K562 (cell line): ENCODE results near the gene FLAD1. TPM values are rescaled to one million over a fixed set of nuclear protein-coding genes. Genes with fewer than 3 reads are reported as not detected.
A peak's percentile ranks its signal among the peaks of the same experiment; 100 is the strongest.

ENCODE experiments used
- DIDO1 ChIP-seq: fragments of 450-650 bp; IDR thresholded peaks from 2 replicates; pipeline ENCODE4 v1.6.1; 2016; ENCODE audit warnings: low read depth, missing biosample characterization, missing genetic modification characterization
- DMBX1 ChIP-seq: fragments of 250-450 bp; sonication (Bioruptor Pico); IDR thresholded peaks from 2 replicates; pipeline ENCODE4 v1.8.0; 2022; ENCODE audit warnings: inconsistent platforms, mild to moderate bottlenecking, moderate library complexity, borderline replicate concordance
- NR2C1 ChIP-seq, 2 experiments: fragments of 450-650 bp; IDR thresholded peaks; 2 replicates each; pipeline ENCODE4 v1.6.1; 2017; ENCODE audit warnings: mild to moderate bottlenecking in 2 of 2, antibody characterized with exemption in 1 of 2, inconsistent platforms in 1 of 2, missing compliant biosample characterization in 1 of 2, missing genetic modification characterization in 1 of 2
- SLC30A9 ChIP-seq: fragments of 250-450 bp; sonication (Bioruptor Pico); IDR thresholded peaks from 2 replicates; pipeline ENCODE4 v1.8.0; 2022; ENCODE audit warnings: mild to moderate bottlenecking, moderate library complexity
- ZNF140 ChIP-seq: fragments of 250-450 bp; sonication (Bioruptor Pico); IDR thresholded peaks from 2 replicates; pipeline ENCODE4 v1.8.0; 2021; ENCODE audit warnings: moderate library complexity, mild to moderate bottlenecking, inconsistent platforms
- ZNF24 ChIP-seq: fragments of 450-650 bp; IDR thresholded peaks from 2 replicates; pipeline ENCODE4 v1.6.1; 2016
- polyA plus RNA-seq, 8 experiments: library from polyadenylated mRNA; depleted of rRNA in 4 of 8; stranded (reverse) in 5 of 8; unstranded in 3 of 8; fragments of >200 nt; fragmentation: Nextera tagmentation in 2 of 8; fragmentation: Illumina TruSeq in 1 of 8; extraction: Ambion mirVana in 2 of 8; extraction: Trizol in 1 of 8; gene quantifications; 2 replicates each; pipeline versions ENCODE4 v1.2.1 to v1.2.3, GENCODE V29; 2011 to 2014; ENCODE audit warnings: inconsistent platforms in 1 of 8, missing spikeins in 1 of 8
- total RNA-seq, 7 experiments: library from RNA; depleted of rRNA in 6 of 7; stranded (reverse); fragments of >200 nt in 6 of 7; fragmentation: Illumina TruSeq in 2 of 7; extraction: Trizol in 2 of 7; gene quantifications; 2 replicates each; pipeline versions ENCODE4 v1.2.1 to v1.2.3, GENCODE V29; 2011 to 2021; ENCODE audit warnings: low replicate concordance in 1 of 7
- TF ChIP-seq, protein P1 (sequence below): fragments of 200-600 bp; sonication (generic); IDR thresholded peaks from one replicate; pipeline ENCODE4 v1.6.1; 2012; ENCODE audit warnings: mild to moderate bottlenecking, low read depth, low read length, inconsistent platforms
- TF ChIP-seq, protein P2 (sequence below): fragments of 450-650 bp; IDR thresholded peaks from 2 replicates; pipeline ENCODE4 v1.6.1; 2017; ENCODE audit warnings: antibody characterized with exemption
- TF ChIP-seq, protein P3 (sequence below): sonication (generic); formaldehyde crosslinking; IDR thresholded peaks from 2 replicates; pipeline ENCODE4 v1.8.0; 2022; ENCODE audit warnings: mild to moderate bottlenecking, missing genetic modification reagents

Gene FLAD1
- total and polyA plus RNA-seq, 9 of the 15 experiments (the other 6 are each of a cell fraction or from before 2014, with no cell fraction given), result 24.9 to 85.8 (median 67.0) TPM

DNA sequence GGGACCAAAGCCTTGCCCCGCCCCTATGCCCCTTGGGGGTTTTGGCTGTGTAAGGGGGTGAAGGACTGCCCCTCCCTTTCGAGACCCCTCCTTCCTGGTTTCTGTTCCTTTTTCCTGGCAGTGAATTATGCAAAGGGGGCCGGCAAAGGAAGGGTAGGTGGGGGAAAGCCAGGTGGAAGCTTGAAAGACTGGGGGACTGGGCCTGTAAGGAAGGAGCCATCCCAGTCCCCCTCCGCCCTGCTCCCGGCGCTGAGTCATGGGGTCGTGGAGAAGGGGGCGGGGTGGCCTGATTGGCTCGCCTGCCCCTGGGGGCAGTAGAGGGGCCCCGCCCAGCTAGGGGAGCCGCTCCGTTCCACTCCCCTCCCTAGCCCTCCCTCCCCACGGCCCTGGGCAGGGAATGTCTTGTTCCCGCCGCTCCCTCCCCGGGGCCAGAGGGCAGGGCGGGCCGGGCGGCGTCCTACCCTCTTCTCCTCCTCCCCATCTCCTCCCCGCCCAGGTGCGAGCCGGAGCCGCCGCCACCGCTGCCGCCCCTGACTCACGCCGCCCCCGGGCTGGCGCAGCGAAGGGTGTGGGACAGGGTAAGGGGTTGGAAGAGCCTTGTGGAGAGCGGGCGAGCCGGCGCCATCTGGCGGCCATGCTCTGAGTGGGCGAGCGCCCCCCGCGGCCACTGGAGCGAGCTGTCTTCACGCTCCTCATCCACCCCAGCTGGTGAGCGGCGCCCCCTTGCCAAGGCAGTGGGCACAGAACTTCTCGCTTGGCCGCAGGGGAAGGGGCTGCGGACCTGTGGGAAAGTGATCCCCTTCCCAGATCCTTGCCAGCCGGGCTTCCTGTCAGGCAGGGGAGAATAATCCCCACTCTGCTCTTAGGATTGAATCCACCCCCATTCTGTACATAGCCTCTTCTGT is 34.1 kb downstream of the FLAD1 start (continued):
- TF ChIP-seq ZNF24 (peak; percentile 80), DIDO1 (no peak), ZNF140 (CRISPR knock-in tag) (no peak), DMBX1 (CRISPR knock-in tag) (no peak), NR2C1 (IDR thresholded peaks at IDR 0.05) (peak; percentile 9; the same call in 1 of the 2 replicates), NR2C1 (tag; IDR thresholded peaks at IDR 0.05) (peak; percentile 11; the same call in 1 of the 2 replicates), SLC30A9 (CRISPR knock-in tag) (no peak)
- TF ChIP-seq, protein P1, sequence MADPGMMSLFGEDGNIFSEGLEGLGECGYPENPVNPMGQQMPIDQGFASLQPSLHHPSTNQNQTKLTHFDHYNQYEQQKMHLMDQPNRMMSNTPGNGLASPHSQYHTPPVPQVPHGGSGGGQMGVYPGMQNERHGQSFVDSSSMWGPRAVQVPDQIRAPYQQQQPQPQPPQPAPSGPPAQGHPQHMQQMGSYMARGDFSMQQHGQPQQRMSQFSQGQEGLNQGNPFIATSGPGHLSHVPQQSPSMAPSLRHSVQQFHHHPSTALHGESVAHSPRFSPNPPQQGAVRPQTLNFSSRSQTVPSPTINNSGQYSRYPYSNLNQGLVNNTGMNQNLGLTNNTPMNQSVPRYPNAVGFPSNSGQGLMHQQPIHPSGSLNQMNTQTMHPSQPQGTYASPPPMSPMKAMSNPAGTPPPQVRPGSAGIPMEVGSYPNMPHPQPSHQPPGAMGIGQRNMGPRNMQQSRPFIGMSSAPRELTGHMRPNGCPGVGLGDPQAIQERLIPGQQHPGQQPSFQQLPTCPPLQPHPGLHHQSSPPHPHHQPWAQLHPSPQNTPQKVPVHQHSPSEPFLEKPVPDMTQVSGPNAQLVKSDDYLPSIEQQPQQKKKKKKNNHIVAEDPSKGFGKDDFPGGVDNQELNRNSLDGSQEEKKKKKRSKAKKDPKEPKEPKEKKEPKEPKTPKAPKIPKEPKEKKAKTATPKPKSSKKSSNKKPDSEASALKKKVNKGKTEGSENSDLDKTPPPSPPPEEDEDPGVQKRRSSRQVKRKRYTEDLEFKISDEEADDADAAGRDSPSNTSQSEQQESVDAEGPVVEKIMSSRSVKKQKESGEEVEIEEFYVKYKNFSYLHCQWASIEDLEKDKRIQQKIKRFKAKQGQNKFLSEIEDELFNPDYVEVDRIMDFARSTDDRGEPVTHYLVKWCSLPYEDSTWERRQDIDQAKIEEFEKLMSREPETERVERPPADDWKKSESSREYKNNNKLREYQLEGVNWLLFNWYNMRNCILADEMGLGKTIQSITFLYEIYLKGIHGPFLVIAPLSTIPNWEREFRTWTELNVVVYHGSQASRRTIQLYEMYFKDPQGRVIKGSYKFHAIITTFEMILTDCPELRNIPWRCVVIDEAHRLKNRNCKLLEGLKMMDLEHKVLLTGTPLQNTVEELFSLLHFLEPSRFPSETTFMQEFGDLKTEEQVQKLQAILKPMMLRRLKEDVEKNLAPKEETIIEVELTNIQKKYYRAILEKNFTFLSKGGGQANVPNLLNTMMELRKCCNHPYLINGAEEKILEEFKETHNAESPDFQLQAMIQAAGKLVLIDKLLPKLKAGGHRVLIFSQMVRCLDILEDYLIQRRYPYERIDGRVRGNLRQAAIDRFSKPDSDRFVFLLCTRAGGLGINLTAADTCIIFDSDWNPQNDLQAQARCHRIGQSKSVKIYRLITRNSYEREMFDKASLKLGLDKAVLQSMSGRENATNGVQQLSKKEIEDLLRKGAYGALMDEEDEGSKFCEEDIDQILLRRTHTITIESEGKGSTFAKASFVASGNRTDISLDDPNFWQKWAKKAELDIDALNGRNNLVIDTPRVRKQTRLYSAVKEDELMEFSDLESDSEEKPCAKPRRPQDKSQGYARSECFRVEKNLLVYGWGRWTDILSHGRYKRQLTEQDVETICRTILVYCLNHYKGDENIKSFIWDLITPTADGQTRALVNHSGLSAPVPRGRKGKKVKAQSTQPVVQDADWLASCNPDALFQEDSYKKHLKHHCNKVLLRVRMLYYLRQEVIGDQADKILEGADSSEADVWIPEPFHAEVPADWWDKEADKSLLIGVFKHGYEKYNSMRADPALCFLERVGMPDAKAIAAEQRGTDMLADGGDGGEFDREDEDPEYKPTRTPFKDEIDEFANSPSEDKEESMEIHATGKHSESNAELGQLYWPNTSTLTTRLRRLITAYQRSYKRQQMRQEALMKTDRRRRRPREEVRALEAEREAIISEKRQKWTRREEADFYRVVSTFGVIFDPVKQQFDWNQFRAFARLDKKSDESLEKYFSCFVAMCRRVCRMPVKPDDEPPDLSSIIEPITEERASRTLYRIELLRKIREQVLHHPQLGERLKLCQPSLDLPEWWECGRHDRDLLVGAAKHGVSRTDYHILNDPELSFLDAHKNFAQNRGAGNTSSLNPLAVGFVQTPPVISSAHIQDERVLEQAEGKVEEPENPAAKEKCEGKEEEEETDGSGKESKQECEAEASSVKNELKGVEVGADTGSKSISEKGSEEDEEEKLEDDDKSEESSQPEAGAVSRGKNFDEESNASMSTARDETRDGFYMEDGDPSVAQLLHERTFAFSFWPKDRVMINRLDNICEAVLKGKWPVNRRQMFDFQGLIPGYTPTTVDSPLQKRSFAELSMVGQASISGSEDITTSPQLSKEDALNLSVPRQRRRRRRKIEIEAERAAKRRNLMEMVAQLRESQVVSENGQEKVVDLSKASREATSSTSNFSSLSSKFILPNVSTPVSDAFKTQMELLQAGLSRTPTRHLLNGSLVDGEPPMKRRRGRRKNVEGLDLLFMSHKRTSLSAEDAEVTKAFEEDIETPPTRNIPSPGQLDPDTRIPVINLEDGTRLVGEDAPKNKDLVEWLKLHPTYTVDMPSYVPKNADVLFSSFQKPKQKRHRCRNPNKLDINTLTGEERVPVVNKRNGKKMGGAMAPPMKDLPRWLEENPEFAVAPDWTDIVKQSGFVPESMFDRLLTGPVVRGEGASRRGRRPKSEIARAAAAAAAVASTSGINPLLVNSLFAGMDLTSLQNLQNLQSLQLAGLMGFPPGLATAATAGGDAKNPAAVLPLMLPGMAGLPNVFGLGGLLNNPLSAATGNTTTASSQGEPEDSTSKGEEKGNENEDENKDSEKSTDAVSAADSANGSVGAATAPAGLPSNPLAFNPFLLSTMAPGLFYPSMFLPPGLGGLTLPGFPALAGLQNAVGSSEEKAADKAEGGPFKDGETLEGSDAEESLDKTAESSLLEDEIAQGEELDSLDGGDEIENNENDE, result no peak
- TF ChIP-seq, protein P2, sequence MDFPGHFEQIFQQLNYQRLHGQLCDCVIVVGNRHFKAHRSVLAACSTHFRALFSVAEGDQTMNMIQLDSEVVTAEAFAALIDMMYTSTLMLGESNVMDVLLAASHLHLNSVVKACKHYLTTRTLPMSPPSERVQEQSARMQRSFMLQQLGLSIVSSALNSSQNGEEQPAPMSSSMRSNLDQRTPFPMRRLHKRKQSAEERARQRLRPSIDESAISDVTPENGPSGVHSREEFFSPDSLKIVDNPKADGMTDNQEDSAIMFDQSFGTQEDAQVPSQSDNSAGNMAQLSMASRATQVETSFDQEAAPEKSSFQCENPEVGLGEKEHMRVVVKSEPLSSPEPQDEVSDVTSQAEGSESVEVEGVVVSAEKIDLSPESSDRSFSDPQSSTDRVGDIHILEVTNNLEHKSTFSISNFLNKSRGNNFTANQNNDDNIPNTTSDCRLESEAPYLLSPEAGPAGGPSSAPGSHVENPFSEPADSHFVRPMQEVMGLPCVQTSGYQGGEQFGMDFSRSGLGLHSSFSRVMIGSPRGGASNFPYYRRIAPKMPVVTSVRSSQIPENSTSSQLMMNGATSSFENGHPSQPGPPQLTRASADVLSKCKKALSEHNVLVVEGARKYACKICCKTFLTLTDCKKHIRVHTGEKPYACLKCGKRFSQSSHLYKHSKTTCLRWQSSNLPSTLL, result no peak
- TF ChIP-seq, protein P3, sequence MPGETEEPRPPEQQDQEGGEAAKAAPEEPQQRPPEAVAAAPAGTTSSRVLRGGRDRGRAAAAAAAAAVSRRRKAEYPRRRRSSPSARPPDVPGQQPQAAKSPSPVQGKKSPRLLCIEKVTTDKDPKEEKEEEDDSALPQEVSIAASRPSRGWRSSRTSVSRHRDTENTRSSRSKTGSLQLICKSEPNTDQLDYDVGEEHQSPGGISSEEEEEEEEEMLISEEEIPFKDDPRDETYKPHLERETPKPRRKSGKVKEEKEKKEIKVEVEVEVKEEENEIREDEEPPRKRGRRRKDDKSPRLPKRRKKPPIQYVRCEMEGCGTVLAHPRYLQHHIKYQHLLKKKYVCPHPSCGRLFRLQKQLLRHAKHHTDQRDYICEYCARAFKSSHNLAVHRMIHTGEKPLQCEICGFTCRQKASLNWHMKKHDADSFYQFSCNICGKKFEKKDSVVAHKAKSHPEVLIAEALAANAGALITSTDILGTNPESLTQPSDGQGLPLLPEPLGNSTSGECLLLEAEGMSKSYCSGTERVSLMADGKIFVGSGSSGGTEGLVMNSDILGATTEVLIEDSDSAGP (CRISPR knock-in tag), result peak; percentile 52; the same call in 1 of the 2 replicates
